Endothelial cell of umbilical vein (primary cell): Measurements from ENCODE around the gene KRT8. TPM values are rescaled to one million over a fixed set of nuclear protein-coding genes. Genes with fewer than 3 reads are reported as not detected.

Source experiments
- BruUV-seq: library from RNA; stranded (reverse); fragments of 400-500 nt; replicated peaks from 2 replicates; lab custom pipeline; 2021; lab: Mats Ljungman, UMichigan
- CTCF ChIA-PET: fragments of 300-600, 350-600 bp; sonication (Branson Sonifier 250); formaldehyde crosslinking; loops from one replicate; lab custom pipeline; 2021; ENCODE audit warnings: antibody characterized with exemption, inconsistent platforms; lab: Charles Lee
- POLR2A ChIA-PET: fragments of 300-600, 350-600 bp; sonication (Branson Sonifier 250); formaldehyde crosslinking; loops from one replicate; lab custom pipeline; 2021; ENCODE audit warnings: antibody characterized with exemption, inconsistent platforms; lab: Charles Lee
- DNase-seq: peaks from one replicate; pipeline ENCODE4 v3.0.0-alpha.2; 2011; ENCODE audit warnings: low read depth, low spot score
- FAIRE-seq: peaks from 2 replicates; lab custom pipeline; 2011; peaks lifted over from hg19 to GRCh38; lab: Jason Lieb, UNC
- H2AFZ ChIP-seq: 2 replicates; pipeline ENCODE4 v1.6.0; 2012; ENCODE audit warnings: low read depth, low read length, control low read depth, inconsistent platforms
- H3K27ac ChIP-seq: 2 replicates; pipeline ENCODE4 v1.5.1; 2011; ENCODE audit warnings: low read depth, mild to moderate bottlenecking, control low read depth, low read length, moderate library complexity; ENCODE audit not compliant: insufficient read depth
- H3K27me3 ChIP-seq, 2 experiments: 2 replicates each; pipeline versions ENCODE4 v1.6.0 to v1.6.1; 2011; ENCODE audit warnings: low read length in 2 of 2, mixed read lengths in 1 of 2; ENCODE audit not compliant: control insufficient read depth in 2 of 2, insufficient read depth in 2 of 2
- H3K36me3 ChIP-seq, 2 experiments: 2 replicates in 1 of 2; 3 replicates in 1 of 2; pipeline ENCODE4 v1.5.1; 2011; ENCODE audit warnings: low read length in 2 of 2, mild to moderate bottlenecking in 1 of 2, moderate library complexity in 1 of 2; ENCODE audit not compliant: control insufficient read depth in 2 of 2, insufficient read depth in 2 of 2; ENCODE audit errors: extremely low read depth in 1 of 2
- H3K4me1 ChIP-seq: 3 replicates; pipeline ENCODE4 v1.5.1; 2011; ENCODE audit warnings: mild to moderate bottlenecking, low read length; ENCODE audit not compliant: control insufficient read depth, insufficient read depth; ENCODE audit errors: extremely low read depth
- H3K4me2 ChIP-seq: 2 replicates; pipeline ENCODE4 v1.6.1; 2011; ENCODE audit warnings: low read length, control low read depth, mixed read lengths; ENCODE audit not compliant: insufficient read depth
- H3K4me3 ChIP-seq, 3 experiments: fragments of 200-600 bp in 1 of 3; sonication (generic), shearing (Covaris generic) in 1 of 3; replicated peaks in 1 of 3; 2 replicates each; pipeline ENCODE4 v1.5.1; 2011 to 2016; ENCODE audit warnings: control low read depth in 3 of 3, low read length in 3 of 3, mild to moderate bottlenecking in 2 of 3, inconsistent platforms in 1 of 3, low read depth in 1 of 3, moderate library complexity in 1 of 3; ENCODE audit not compliant: insufficient read depth in 1 of 3
- H3K79me2 ChIP-seq: 2 replicates; pipeline ENCODE4 v1.6.0; 2012; ENCODE audit warnings: low read length, inconsistent platforms; ENCODE audit not compliant: control insufficient read depth, insufficient read depth
- H3K9ac ChIP-seq: replicated peaks from 2 replicates; pipeline ENCODE3; 2011; ENCODE audit warnings: low read length, control low read depth; ENCODE audit not compliant: insufficient read depth; ENCODE audit errors: extremely low read depth
- H3K9me1 ChIP-seq: replicated peaks from 3 replicates; pipeline ENCODE4 v1.6.0; 2011; ENCODE audit warnings: mild to moderate bottlenecking, low read length; ENCODE audit not compliant: control insufficient read depth, insufficient read depth; ENCODE audit errors: extremely low read depth
- H3K9me3 ChIP-seq: replicated peaks from 2 replicates; pipeline ENCODE4 v1.5.1; 2012; ENCODE audit warnings: low read length, inconsistent platforms; ENCODE audit not compliant: control insufficient read depth, insufficient read depth
- H4K20me1 ChIP-seq: replicated peaks from 2 replicates; pipeline ENCODE3; 2011; ENCODE audit warnings: mild to moderate bottlenecking, low read length; ENCODE audit not compliant: control insufficient read depth, insufficient read depth; ENCODE audit errors: extremely low read depth
- CTCF ChIP-seq, 2 donors: IDR thresholded peaks; 1 replicate in 1 of 2; 2 replicates in 1 of 2; pipeline ENCODE4 v1.5.1; 2011; ENCODE audit warnings: low read length in 2 of 2, mild to moderate bottlenecking in 2 of 2, moderate library complexity in 2 of 2, control low read depth in 1 of 2, inconsistent platforms in 1 of 2, low read depth in 1 of 2; ENCODE audit not compliant: insufficient read depth in 1 of 2; ENCODE audit errors: extremely low read depth in 1 of 2
- EZH2 ChIP-seq: IDR thresholded peaks from 2 replicates; pipeline ENCODE4 v1.6.1; 2012; ENCODE audit warnings: borderline replicate concordance, low read depth, mild to moderate bottlenecking, moderate library complexity, low read length, inconsistent platforms; ENCODE audit not compliant: severe bottlenecking
- FOS ChIP-seq: IDR thresholded peaks from 2 replicates; pipeline ENCODE4 v1.6.1; 2011; ENCODE audit warnings: mild to moderate bottlenecking, low read length, moderate library complexity, borderline replicate concordance; ENCODE audit not compliant: insufficient read depth
- GATA2 ChIP-seq: IDR thresholded peaks from 2 replicates; pipeline ENCODE4 v1.7.0; 2011; ENCODE audit warnings: low read depth, mild to moderate bottlenecking, moderate library complexity, mixed read lengths, low read length; ENCODE audit not compliant: insufficient read length, insufficient read depth
- JUN ChIP-seq: IDR thresholded peaks from 2 replicates; pipeline ENCODE4 v1.6.1; 2011; ENCODE audit warnings: borderline replicate concordance, low read depth; ENCODE audit not compliant: insufficient read length, insufficient read depth
- MAX ChIP-seq: IDR thresholded peaks from 2 replicates; pipeline ENCODE4 v1.6.1; 2011; ENCODE audit not compliant: insufficient read depth, insufficient read length
- MYC ChIP-seq: IDR thresholded peaks from one replicate; pipeline ENCODE4 v1.6.1; 2011; ENCODE audit warnings: mild to moderate bottlenecking, low read depth, low read length
- POLR2A ChIP-seq: IDR thresholded peaks from 2 replicates; pipeline ENCODE4 v1.6.1; 2012; ENCODE audit warnings: low read depth, mild to moderate bottlenecking, control low read depth, low read length
- POLR2AphosphoS5 ChIP-seq: IDR thresholded peaks from 2 replicates; pipeline ENCODE4 v1.6.1; 2012; ENCODE audit warnings: low read depth, mild to moderate bottlenecking, control low read depth, low read length, moderate library complexity; ENCODE audit not compliant: insufficient read depth
- dilution Hi-C: fragments of 300-500 bp; cut with MboI; formaldehyde crosslinking; loops from one replicate; pipeline ENCODE4 v1.15.0; 2019; ENCODE audit warnings: low sequenced_read_pairs; ENCODE audit not compliant: extremely low pct_ligation_motif_present
- intact Hi-C: fragments of 100-400 bp; cut with micrococcal nuclease; formaldehyde crosslinking; loops from one replicate; pipeline ENCODE4 v1.10.0; 2022
- polyA plus RNA-seq, 4 experiments: library from polyadenylated mRNA; depleted of rRNA in 3 of 4; stranded (reverse) in 3 of 4; unstranded in 1 of 4; fragments of >200 nt; gene quantifications; 2 replicates each; pipeline versions ENCODE4 v1.2.1 to v1.2.3, GENCODE V29; 2011 to 2012; ENCODE audit warnings: missing spikeins in 1 of 4
- total RNA-seq: library from RNA; stranded (reverse); gene quantifications from 2 replicates; pipeline ENCODE4 v1.2.3, GENCODE V29; 2021

KRT8 gene
- total and polyA plus RNA-seq, 2 donors (not counting 3 experiments of a cell fraction or from before 2014, with no cell fraction given) = 23.5 to 31.7 TPM

- Histone ChIP-seq H3K4me3 (no peak overlapping the region), H3K27ac (peak overlapping the region; percentile 29), H3K9ac (peak overlapping the region; percentile 0), H3K79me2 (peaks cover 26% of the 10 kb centered on the region), H4K20me1 (no peaks in the 10 kb centered on the region), H3K4me2 (peak overlapping the region; percentile 58), H2AFZ (no peak overlapping the region), H3K36me3 (peaks cover 0 to 3% of the 10 kb centered on the region in 2 experiments), H3K9me3 (no peaks in the 10 kb centered on the region), H3K27me3 (no peaks in the 10 kb centered on the region), H3K9me1 (no peaks in the 10 kb centered on the region), H3K4me1 (peaks cover 37% of the 10 kb centered on the region)
- dilution Hi-C loops = no loop called here
- POLR2A ChIA-PET = interaction anchor here (1.0 to 1.2 kb wide), 2 partner anchors 21 to 60 kb away, joined by 3 to 4 read pairs; partner anchors contain the start of gene EIF4B
- DNase-seq (peak; percentile 25), FAIRE-seq (no peak)
- BruUV-seq = no TSS peak
- CTCF ChIA-PET = interaction anchor here (0.7 to 5.8 kb wide), 9 partner anchors 10 to 66 kb away, joined by 3 to 35 read pairs (median 4); no protein-coding TSS in a partner anchor
- TF ChIP-seq POLR2A (no peak), CTCF (IDR thresholded peaks at IDR 0.05; ENCODE audit: extremely low read depth in 1 of 2, insufficient read depth in 1 of 2, low read depth in 1 of 2, low read length in 2 of 2) (no peak), FOS (no peak), POLR2AphosphoS5 (no peak), EZH2 (no peak), MAX (no peak), JUN (no peak), GATA2 (no peak), MYC (no peak)
- intact Hi-C loops = no loop called here
These were observed 41.5 kb upstream of the KRT8 start for GRCh38 chr12:52946334-52946733.
